HG02973 (cell line): ENCODE results near the gene LUC7L3.

Source experiments
- ATAC-seq: cut with Tn5 transposase; IDR thresholded peaks from one replicate; pipeline ENCODE4 v1.9.1; 2021; ENCODE audit warnings: moderate library complexity; ENCODE audit not compliant: unreplicated experiment

Gene LUC7L3

GRCh38 chr17:50749245-50749644 is 29.8 kb downstream of the LUC7L3 start:
- ATAC-seq = no peak

GRCh38 chr17:50754521-50754920 is 35.1 kb downstream of the LUC7L3 start:
- no peak for ATAC-seq

- ATAC-seq = no peak
Observed at GRCh38 chr17:50758524-50758923, 39.1 kb downstream of the LUC7L3 start.

- ATAC-seq = no peak
Observed at GRCh38 chr17:50758989-50759544, 39.7 kb downstream of the LUC7L3 start.

- no peak for ATAC-seq
Observed at GRCh38 chr17:50762177-50762576, 42.8 kb downstream of the LUC7L3 start.

- ATAC-seq = no peak
Observed at GRCh38 chr17:50763716-50764475, 44.5 kb downstream of the LUC7L3 start.

- no peak for ATAC-seq
Observed at GRCh38 chr17:50764734-50765149, 45.3 kb downstream of the LUC7L3 start.

- peak; percentile 41 for ATAC-seq
Observed at GRCh38 chr17:50765454-50766221, 46.2 kb downstream of the LUC7L3 start.

- ATAC-seq = no peak
Observed at GRCh38 chr17:50766222-50767023, 47.0 kb downstream of the LUC7L3 start.

- no peak for ATAC-seq
Observed at GRCh38 chr17:50767030-50767429, 47.6 kb downstream of the LUC7L3 start.

- no peak for ATAC-seq
Observed at GRCh38 chr17:50767446-50767845, 48.0 kb downstream of the LUC7L3 start, which contains the start of gene ANKRD40CL. TSS of gene ANKRD40CL (minus strand) at chr17:50767518. CDS start at chr17:50766913, 605 bp downstream.

GRCh38 chr17:50768346-50768761 is 49.0 kb downstream of the LUC7L3 start:
- no peak for ATAC-seq

- no peak for ATAC-seq
Observed at GRCh38 chr17:50769884-50770283, 50.5 kb downstream of the LUC7L3 start.

- ATAC-seq = no peak
Observed at GRCh38 chr17:50770346-50770745, 50.9 kb downstream of the LUC7L3 start.

- ATAC-seq = no peak
Observed at GRCh38 chr17:50771991-50772785, 52.8 kb downstream of the LUC7L3 start.

- ATAC-seq = no peak
Observed at GRCh38 chr17:50774225-50774803, 54.9 kb downstream of the LUC7L3 start.

- ATAC-seq = no peak
Observed at GRCh38 chr17:50775926-50776325, 56.5 kb downstream of the LUC7L3 start.

GRCh38 chr17:50778471-50778870 is 59.1 kb downstream of the LUC7L3 start:
- ATAC-seq = no peak

- ATAC-seq = no peak
Observed at GRCh38 chr17:50778988-50779387, 59.6 kb downstream of the LUC7L3 start.
